Measurements from ENCODE around the gene TMEM272. TPM values are rescaled to one million over a fixed set of nuclear protein-coding genes. Genes with fewer than 3 reads are reported as not detected.

TMEM272 gene
- total and polyA plus RNA-seq, 2 of the 13 experiments (the other 11 are each of a cell fraction or from before 2014, with no cell fraction given), result 0.37 to 0.62 TPM

DNA sequence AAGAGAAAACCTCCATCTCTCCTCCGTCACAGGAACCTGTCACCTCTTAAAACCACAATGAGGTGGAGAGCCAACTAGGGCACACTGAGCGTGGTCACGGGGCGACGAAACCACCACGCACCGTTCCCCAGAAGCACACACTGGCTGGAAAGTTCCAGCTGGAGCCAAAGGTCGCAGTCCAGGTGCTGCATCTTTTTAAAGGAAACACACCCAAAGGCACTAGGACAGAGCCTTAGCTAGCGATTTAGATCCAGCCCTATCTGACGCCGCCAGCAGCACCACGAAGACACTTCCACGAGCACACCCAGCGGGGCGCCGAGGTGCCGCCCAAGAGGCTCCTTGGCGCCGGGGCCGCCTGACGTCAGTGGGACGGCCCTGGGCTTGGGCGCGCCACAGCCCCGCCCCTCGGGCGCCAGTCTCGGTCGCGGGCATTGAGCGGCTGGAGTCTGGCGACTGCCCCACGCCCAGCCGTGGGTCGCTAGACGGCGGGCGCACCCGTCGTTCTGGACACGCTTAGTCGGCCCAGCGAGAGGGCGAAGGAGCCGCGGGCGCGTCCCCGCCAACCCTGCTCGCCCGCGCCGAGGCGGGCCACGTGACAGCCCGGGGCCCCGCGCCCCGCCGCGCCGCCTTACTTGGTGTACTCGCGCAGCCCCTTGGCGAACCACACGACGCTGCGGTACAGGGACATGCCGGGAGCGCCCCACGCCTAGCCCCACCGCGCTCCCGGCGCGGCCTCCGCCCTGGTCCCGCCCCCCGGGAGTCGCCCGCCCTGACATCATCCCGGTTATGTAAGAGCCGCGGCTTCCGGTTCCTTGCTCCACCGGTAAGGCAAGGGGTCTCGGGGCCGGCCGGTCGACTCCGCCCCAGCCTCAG, 41.3 kb downstream of the TMEM272 start, which contains the start of gene DHRS12 (continued):
- TF ChIP-seq ARNT2 (CRISPR knock-in tag; IDR thresholded peaks at IDR 0.05; ENCODE audit: low read depth) (peak; percentile 81), FOXA1 (IDR thresholded peaks at IDR 0.05) (no peak), FOXA1 (CRISPR knock-in tag; IDR thresholded peaks at IDR 0.05) (no peak), KDM4B (CRISPR knock-in tag; IDR thresholded peaks at IDR 0.05) (0 out of 2 replicates have a peak, but pooled peaks have one; percentile 31), MLLT10 (CRISPR knock-in tag; IDR thresholded peaks at IDR 0.05) (no peak), MEF2D (CRISPR knock-in tag; IDR thresholded peaks at IDR 0.05) (peak; percentile 39; the same call in 1 of the 2 replicates), CBX1 (IDR thresholded peaks at IDR 0.05; ENCODE audit: low read depth) (peak; percentile 17), SRSF9 (IDR thresholded peaks at IDR 0.05; ENCODE audit: borderline replicate concordance, insufficient read depth, low read depth, low read length, poor library complexity, severe bottlenecking) (no peak), ZNF367 (CRISPR knock-in tag; IDR thresholded peaks at IDR 0.05; ENCODE audit: borderline replicate concordance) (peak; percentile 11; the same call in 1 of the 2 replicates), ZNF232 (CRISPR knock-in tag; IDR thresholded peaks at IDR 0.05; ENCODE audit: borderline replicate concordance) (peak; percentile 77; the same call in 1 of the 2 replicates), ZNF598 (CRISPR knock-in tag; IDR thresholded peaks at IDR 0.05; ENCODE audit: borderline replicate concordance) (peak; percentile 74; the same call in 1 of the 2 replicates), NFE2L2 (IDR thresholded peaks at IDR 0.05; ENCODE audit: low read length) (no peak), PRDM15 (CRISPR knock-in tag; IDR thresholded peaks at IDR 0.05) (no peak), TBL1XR1 (IDR thresholded peaks at IDR 0.05; ENCODE audit: borderline replicate concordance, low read length, partially characterized antibody) (no peak), ZNF589 (CRISPR knock-in tag; conservative IDR thresholded peaks at IDR 0.05) (0 out of 2 replicates have a peak, but pooled peaks have one; percentile 61), NFYC (CRISPR knock-in tag; IDR thresholded peaks at IDR 0.05) (no peak), CREBL2 (CRISPR knock-in tag; IDR thresholded peaks at IDR 0.05; ENCODE audit: borderline replicate concordance) (no peak), ZNF496 (CRISPR knock-in tag; IDR thresholded peaks at IDR 0.05; ENCODE audit: insufficient replicate concordance) (no peak), XBP1 (CRISPR knock-in tag; IDR thresholded peaks at IDR 0.05) (no peak; the same call in 1 of the 2 replicates), ZBTB25 (CRISPR knock-in tag; IDR thresholded peaks at IDR 0.05) (no peak; the same call in 1 of the 2 replicates)
- TF ChIP-seq, protein P1, sequence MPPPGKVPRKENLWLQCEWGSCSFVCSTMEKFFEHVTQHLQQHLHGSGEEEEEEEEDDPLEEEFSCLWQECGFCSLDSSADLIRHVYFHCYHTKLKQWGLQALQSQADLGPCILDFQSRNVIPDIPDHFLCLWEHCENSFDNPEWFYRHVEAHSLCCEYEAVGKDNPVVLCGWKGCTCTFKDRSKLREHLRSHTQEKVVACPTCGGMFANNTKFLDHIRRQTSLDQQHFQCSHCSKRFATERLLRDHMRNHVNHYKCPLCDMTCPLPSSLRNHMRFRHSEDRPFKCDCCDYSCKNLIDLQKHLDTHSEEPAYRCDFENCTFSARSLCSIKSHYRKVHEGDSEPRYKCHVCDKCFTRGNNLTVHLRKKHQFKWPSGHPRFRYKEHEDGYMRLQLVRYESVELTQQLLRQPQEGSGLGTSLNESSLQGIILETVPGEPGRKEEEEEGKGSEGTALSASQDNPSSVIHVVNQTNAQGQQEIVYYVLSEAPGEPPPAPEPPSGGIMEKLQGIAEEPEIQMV (CRISPR knock-in tag; IDR thresholded peaks at IDR 0.05; ENCODE audit: low read depth), result no peak
- TF ChIP-seq, protein P2, sequence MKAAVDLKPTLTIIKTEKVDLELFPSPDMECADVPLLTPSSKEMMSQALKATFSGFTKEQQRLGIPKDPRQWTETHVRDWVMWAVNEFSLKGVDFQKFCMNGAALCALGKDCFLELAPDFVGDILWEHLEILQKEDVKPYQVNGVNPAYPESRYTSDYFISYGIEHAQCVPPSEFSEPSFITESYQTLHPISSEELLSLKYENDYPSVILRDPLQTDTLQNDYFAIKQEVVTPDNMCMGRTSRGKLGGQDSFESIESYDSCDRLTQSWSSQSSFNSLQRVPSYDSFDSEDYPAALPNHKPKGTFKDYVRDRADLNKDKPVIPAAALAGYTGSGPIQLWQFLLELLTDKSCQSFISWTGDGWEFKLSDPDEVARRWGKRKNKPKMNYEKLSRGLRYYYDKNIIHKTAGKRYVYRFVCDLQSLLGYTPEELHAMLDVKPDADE (CRISPR knock-in tag; IDR thresholded peaks at IDR 0.05), result no peak

Measured in HepG2 (cell line).